Measurements from ENCODE around the gene IL4I1.

DNA sequence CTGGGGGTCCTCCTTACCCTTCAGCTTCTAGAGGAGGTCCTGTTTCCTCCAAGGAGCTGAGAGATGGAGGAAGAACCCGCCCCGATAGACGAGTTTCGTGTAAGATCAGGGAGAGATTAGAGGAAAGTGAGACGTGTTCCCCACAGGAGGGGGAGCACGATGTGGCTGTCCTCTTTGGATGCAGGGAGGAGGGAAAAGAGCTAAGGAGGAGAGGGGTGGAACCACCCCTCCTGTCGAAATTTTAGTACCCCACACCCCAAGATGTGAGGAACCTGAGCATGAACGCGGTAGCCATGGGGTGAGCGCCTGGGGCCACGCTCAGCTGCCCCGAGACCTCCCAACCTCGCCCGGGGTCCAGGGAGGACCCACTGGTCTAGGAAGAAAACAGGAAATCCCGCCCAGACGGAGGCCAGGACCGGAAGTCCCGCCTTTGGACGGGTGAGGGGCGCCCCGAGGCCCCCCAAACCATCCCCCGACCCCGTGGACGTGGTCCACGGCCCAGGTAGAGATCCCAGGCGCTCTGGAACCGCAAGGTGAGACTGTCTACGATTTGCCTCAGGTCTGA is 20.7 kb downstream of the IL4I1 start:
- TF ChIP-seq CTCF (IDR thresholded peaks at IDR 0.05; ENCODE audit: low read depth, low read length, poor library complexity, severe bottlenecking) (no peak), EZH2phosphoT487 (IDR thresholded peaks at IDR 0.05; ENCODE audit: borderline replicate concordance, low read length) (no peak)
